HK-2 (cell line): Measurements from ENCODE around the gene CDH20.
"Not testable (repeated sequence)": the region's sequence is repeated elsewhere in the genome, so short reads cannot be mapped to it uniquely, and the experiment has no call there.

Experiments used
- DNase-seq: peaks from one replicate; pipeline ENCODE4 v3.0.0-alpha.2; 2018; ENCODE audit not compliant: unreplicated experiment

The CDH20 gene

DNA sequence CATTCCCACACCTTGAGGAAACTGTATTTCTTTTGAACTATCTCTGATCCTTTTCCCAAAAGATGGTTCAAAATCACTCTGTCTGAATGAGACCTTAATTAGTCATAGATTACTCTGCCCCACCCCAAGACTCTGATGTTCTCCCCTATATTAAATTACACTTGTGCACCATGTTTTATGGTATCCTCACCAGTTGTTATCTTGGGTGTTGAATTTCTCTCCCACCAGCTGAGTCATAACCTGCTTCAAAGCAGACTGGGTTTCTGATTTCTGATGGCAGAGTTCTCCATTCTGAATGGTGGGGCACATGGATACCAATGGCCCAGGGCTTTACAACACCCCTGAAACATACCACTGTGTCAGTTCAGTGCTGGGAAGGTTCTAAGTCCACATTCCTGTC is 15.0 kb downstream of the CDH20 start:
- no peak for DNase-seq

DNA sequence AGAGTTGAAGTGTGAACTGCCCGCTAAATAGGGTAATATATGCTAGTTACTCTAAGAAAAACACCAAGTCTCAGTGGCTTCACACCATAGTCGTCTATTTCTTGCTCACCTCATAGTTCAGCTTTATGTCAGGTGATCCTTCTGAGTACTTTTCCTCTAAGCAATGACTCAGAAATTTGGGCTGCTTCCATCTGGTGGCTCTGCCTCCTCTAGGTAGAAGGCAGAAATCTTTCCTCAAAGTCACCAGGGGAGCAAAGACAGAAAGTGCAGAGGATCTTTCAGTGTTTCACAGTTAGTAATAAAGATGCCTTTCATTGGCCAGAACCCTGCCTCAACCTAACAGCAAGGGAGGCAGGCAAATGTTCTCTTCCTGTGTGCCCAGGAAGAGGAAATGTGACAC is 17.3 kb downstream of the CDH20 start:
- no peak for DNase-seq

DNA sequence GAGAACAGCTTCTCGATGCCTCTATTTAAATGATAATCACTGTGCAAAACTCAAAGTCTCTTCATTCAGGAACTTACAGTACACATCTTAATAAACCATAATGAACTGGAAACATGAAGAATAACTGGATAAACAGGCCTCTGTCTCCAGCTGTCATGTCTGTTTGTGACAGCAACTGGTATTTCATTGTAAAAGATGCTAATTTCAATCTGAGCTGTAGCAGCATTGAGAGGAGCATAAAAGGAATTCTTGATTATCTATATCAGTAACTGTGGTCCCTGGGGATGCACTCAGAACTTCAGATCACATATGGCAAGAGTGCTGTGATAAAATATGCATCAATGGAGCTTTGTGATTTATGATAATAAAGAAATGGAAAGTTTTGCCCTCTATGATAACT is 18.8 kb downstream of the CDH20 start:
- no peak for DNase-seq

DNA sequence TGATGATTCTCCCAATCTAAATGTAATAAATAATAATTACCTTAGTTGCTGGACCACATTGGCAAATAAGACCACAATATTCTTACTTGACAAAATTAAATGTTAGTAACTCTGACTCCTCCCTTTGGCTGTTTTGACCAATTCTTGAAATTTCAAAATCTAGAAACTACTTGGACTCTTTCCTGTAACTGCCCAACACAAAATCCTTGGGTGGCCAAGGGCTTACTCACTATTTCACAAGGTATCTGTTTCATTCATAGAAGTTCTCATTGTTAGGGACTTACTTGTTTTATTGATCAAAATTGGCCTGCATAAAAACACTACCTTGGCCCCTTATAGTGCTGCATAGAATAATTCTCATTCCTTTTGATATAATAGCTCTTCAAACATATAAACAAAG is 19.4 kb downstream of the CDH20 start:
- DNase-seq, result no peak

DNA sequence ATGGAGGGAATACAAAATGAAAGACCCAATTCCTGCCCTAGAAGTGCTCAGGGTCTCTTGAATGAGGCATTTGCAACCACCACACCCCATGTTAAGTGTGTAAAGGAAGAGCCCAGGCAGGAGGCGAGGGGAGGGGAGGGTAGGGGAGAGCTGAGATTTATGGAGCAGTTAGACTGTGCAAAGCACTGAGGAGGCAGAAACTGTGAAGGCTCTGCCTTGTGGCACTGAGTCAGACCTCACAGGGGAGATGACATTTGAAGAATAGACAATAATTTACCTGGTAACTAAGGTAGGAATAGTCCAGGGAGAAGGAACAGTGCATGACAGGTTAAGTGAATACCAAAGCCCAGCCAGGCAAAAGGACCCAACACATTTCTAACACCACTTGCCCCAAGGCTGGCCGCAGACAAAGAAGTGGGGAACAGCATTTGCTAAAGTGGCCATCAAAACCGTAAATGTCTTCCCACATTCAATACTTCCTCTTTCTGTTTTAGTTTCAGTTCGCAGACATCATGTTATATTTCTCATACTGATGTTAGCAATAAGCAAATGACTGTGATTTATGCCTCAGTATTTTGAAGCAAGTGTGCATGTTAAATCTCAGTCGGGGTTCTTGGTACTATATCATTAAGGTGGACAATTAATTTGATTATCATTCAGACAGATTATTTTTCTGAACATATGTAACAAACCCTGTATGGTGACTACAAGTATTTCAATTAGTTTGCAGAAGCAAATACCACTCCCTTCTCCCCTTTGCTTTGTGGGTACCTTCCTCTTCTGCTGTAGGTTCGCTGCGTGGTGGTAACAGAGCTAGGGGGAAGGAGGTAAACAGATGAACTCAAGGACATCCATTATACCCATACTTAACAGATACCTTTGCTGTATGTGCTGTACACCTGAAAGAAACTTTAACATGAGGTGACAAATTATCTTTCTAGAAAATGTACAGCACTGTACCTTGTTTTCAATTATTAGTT is 27.5 kb downstream of the CDH20 start:
- DNase-seq, result no peak

DNA sequence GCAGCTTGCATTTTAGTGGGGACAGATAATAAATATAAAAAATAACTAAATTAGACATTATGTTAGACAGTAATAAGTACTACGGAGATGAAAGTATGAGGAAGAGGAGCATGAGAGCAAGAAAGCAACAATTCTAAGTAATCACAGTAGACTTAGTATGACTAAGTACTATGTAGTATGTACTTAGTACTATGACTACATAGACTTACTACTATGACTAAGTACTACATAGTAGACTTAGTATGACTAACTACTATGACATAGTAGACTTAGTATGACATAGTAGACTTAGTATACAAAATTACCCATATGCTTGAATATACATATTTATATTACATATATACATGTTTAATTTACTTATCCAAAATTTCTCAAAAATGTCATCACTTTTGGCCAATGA is 29.3 kb downstream of the CDH20 start:
- DNase-seq, result no peak

DNA sequence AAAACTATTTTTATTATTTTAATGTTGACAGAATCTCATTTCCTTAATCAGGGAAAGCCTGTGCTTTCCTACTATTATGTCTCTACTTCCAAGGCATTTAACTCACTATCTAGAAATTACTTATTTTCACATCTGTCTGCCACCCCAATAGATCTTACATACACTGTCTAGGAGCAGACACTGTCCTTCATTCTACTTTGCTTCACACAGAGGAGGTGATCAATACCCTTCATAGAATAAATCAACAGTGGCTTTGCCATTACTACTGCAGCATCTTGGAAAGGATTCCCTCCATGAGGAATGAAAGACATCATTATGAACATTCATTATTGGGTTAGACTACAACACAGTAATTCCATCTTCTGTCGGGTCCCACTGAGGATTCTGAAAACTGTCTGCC is 31.7 kb downstream of the CDH20 start:
- DNase-seq, result no peak

DNA sequence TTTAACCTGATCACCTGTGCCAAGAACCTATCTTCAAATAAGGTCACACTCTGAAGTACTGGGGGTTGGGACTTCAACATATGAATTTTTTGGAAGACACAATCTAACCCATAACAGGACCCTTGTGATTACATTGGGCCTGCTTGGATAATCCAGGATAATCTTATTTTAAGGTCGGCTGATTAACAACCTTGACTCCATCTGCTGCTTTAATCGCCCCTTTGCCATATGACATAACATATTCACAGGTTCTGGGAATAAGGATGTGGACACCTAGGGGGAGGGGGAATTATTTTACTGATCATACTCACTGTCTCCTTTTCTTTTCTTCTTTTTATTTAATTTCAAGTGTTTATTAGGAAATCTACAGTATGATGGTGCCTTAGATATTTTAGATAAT is 34.8 kb downstream of the CDH20 start:
- DNase-seq, result no peak

DNA sequence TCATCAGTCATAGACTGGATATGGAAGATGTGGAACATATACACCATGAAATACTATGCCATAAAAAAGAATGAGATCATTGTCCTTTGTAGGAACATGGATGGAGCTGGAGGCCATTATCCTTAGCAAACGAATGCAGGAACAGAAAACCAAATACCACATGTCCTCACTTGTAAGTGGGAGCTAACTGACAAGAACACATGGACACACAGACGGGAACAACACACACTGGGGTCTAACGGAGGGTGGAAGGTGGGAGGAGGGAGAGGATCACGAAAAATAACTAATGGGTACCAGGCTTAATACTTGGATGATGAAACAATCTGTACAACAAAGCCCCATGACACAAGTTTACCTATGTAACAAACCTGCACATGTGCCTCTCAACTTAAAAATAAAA is 36.4 kb downstream of the CDH20 start:
- DNase-seq, result not testable (repeated sequence)

DNA sequence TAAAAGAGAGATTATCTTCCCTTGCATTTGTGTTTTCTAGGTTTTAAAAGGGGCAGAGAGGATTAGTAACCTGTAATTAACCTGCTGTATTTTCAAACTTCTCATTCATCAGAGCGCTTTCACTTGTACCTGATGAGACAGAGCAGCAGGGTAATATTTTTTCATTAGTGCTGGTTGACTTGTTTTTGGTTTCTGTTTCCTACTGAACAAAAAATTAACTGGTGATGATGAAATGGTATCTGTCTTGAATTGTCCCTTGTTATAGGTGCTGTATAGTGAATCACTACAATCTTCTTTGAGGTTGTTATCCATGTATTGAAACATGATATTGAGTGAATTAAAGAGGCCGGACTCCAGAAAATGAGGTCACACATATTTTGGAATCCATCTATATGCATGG is 37.9 kb downstream of the CDH20 start:
- DNase-seq, result no peak

DNA sequence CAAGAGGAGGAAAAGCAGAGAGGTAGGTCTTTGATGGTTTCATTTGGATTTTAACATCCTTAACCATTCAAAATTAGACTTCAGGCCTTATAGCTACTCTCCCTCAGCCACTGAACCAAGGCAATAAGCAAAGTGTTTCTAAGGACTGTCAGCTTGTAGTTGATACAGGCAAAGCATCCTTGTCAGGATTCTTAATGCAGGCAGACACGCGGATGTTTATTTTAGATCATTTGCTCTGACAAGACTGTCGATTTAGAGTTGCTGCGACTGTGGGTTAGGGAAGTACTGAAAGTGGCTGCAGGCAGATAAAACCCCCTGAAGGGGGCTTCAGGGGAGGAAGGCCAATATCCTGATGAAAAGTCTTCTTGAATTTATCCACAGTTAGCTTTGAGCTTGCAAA is 46.6 kb downstream of the CDH20 start:
- no peak for DNase-seq

DNA sequence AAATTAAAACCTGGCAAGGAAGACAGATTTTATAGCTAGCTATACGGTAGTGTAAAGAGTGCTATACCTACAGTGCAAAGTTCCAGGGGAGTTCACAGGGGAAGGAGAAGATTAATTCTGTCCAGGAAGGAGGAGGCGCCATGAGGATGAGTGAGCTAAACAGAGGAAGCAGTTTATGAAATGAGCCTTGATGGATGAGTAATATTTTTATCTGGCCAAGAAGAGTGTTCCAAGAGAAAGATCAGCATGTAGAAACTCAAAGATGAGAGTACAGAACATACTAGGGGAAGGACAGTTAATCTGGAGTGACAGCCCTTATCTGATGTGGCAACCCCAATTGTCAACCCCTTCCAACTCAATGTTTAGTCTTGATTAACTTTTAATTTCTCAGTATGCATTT is 54.8 kb downstream of the CDH20 start:
- no peak for DNase-seq

DNA sequence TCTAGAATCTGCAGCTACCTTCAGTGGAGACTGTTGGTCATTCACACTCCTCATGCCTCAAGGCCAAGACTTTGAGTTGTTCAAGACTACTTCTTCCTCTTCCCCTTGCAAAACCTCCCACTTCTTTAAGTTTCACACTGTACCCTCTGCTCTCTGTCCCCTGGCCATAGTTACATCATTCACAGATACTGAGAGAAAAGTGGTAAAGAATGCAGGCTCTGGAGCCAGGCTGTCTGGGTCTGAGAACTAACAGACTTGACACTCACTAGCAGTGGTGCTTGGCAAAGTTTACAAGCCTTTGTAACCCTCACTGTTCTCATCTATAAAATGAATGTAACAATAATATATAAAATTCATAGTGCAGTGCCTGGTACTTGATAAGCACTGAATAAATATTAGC is 61.8 kb downstream of the CDH20 start:
- no peak for DNase-seq

DNA sequence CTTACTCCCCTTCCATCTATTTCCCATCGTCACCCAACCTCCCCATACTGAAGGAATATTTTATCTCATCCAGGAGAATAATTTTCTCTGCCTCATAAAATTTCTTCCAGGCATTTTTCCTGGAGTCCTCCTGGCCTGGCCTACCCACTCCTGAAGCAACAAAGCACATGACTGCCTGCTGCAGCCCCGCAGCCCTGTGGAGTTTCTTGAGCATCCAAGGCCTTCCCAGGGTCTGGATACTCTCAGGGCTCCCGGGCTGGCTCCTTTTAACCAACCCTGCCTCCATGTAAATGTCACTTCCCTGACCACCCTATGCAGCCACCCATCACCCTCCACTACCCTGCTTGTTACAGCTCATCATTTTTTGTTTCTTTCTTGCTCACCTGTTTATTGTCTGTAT is 64.0 kb downstream of the CDH20 start:
- no peak for DNase-seq

DNA sequence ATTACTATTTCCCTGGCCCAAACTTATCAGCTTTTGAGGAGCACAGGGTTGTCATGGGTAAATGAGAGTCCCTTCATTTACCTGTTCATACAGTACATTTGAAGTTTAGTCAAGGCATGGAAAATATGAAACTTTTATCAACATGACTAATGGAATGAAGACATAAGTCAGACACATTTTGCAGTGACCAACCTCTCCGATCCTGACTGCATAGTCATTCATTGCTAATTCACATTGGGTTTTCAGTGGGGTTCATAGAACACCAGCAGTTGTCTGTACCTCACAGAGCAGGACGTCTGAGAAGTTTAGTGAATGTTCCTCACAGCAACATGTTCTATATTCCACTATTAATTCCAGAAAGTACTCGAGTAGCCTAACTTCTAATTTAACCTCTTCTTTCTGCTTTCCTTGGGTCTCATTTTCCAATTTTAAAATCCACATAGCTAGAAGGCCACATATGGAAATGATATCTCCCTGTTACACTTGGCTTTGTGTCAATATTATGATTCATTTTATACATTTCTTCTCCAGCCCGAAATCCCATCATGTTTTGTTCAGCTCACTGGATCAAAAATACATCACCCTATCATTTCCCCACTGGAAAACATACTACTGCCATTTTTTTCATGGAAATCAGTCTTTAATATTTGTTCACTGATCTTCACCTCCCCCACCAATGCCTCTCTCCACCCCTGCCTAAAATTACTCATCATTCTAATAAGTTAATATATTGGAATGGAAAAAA is 65.9 kb downstream of the CDH20 start:
- DNase-seq, result no peak

DNA sequence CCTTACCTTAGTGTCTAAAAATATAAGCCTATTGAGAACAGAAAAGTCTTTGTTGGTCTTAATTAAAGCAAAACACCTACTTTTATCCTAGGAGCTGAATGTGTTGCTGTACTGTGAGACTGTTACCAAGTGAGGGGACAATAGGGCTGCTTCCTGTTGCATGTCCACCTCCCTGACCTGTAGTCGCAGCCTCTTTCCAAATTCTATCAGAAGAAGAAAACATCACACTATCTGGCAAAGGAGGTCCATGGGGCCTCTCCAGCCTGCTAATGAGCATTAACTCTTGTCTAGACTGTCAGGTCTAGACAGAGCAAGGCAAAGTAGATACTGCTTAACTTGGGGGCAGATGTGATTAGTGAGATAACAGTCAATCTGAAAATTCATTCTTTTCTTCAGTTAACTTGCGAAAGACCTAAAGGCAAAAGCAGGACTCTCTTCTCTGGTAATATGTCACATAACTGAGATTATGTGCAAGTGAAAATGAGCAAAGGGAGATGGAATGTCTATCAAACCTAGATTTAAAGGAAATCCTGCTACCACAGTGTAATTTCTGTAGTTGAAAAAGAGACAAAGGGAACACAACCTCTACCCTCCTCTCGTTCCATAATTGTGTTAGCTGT is 66.9 kb downstream of the CDH20 start:
- no peak for DNase-seq

DNA sequence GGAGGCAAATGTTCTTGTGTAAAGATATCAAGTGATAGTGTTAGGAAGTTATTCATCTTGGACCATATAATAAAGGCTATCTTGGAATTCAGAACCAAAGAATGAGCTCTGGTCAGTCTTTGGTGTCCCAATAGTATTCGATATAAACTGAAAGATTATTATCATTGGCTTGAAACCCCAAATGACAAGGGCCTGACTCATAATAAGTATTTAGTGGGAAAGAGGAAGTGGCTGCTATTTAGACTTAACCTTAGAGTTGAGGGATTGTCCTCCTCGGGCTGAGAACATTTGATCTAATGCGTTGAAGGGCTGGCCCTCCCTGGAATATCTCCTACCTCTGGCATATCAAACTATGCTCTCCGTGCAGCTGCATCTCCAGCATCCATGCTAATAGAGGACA is 67.5 kb downstream of the CDH20 start:
- DNase-seq, result no peak

DNA sequence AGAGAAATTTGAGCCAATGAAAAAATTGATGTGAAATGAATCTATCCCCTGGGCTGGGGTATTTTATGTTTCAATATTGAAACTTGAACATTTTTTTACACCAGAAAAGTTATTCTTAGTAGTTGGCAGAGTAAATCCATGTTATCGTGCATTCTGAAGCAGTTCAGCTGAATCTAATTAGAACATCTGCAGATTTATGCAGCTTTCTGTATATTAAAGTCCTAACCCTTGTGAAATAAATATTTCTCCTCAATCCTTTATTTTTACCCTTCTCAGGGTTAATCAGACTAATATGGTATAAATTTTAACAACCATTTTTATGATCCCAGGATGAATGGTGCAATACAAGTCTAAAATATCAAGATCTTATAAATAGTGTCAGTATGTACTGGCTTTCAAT is 69.5 kb downstream of the CDH20 start:
- no peak for DNase-seq

DNA sequence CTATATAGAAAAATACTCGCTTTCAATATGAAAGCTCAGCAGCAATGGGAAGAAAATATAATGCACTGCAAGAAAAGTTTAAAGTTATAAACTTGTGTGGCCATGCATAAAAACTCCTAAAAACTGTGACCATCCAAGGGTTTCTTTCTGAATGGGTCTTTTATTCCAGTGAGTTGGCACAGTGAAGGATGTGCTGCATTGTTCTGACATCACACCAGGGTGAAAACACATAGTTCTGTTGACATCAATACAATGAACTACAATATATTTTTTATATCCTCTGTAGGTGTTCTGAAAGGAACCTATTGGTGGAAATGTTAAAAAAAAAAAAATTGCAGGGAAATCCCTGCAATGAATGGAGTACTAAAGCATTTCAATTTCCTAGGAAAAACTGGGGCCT is 80.2 kb downstream of the CDH20 start:
- no peak for DNase-seq

DNA sequence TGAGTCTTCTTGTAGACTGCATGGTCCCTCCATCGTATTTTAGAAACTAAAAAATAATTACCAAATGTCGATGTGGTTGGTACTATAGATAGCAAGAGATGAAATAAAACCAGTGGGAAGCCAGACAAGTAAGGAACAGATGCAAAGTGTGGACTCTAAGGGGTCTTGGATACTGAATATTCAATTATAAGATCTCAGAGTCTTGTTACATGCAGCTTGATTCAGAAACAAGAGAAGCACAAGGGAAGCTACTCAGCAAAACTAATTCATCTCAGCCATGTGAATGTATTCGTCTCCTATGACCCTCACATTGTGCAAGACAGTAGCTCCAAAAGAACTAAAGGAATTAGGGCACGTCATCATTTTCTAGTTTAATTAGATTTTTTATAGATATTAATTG is 80.9 kb downstream of the CDH20 start:
- DNase-seq, result no peak

DNA sequence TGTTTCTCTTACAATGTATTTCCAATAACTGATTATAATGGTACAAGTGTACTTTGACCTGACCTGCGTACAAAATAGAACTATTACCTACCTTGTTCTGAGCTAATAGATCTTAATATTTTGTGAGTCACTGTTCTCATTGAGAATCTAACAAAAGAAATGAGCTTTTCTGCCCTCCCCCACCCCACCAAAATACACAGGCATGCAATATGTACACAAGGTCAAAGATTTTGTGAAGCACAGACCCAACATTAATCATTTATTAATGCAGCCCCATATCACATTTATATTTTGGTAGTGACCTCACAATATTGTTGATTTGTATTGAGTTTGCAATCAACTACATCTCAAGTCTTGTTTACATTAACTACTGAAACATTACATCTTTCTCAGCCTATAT is 86.5 kb downstream of the CDH20 start:
- DNase-seq, result no peak

DNA sequence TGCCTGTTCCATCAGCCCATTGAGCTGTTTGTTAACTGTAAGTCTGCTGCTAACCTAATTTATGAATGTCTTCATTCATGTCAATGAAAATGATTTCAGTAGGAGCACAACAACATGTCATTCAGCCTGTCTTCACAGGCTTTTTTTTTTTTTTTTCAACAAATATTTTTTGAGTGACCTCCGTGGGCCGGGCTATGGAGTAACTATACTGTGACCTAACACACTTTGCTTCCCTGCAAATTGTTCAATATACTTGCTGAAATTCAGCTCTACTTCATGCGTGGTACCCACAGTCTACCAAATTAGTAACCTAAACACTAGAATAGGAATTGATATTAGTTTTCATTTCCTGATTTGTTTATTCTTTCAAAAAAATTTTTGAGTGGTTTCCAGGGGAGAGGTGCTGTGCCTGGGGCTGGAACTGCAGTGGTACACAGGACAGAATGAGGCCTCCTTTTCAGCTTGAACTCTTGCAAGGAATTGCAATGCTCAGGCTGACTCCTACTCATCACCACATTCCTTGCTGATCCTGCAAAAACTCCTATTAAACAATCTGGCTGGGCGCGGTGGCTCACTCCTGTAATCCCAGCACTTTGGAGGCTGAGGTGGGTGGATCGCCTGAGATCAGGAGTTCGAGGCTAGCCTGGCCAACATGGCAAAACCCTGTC is 87.1 kb downstream of the CDH20 start:
- no peak for DNase-seq
